ENCODE results near the gene PLA2G10. TPM values are rescaled to one million over a fixed set of nuclear protein-coding genes. Genes with fewer than 3 reads are reported as not detected.
A peak's percentile ranks its signal among the peaks of the same experiment; 100 is the strongest.
"Not testable (repeated sequence)": the region's sequence is repeated elsewhere in the genome, so short reads cannot be mapped to it uniquely, and the experiment has no call there.

The PLA2G10 gene
- total RNA-seq, 1 experiment from 2014 or later: 0.42 TPM

DNA sequence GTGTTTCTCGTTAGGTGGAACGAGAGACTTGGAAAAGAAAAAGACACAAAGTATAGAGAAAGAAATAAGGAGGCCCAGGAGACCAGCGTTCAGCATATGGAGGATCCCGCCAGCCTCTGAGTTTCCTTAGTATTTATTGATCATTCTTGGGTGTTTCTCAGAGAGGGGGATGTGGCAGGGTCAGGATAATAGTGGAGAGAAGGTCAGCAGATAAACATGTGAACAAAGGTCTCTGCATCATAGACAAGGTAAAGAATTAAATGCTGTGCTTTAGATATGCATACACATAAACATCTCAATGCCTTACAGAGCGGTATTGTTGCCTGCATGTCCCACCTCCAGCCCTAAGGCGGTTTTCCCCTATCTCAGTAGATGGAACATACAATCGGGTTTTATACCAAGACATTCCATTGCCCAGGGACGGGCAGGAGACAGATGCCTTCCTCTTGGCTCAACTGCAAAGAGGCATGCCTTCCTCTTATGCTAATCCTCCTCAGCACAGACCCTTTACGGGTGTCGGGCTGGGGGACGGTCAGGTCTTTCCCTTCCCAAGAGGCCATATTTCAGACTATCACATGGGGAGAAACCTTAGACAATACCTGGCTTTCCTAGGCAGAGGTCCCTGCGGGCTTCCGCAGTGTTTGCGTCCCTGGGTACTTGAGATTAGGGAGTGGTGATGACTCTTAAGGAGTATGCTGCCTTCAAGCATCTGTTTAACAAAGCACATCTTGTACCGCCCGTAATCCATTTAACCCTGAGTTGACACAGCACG, 57.7 kb downstream of the PLA2G10 start:
- ATAC-seq; CTCF ChIA-PET; H3K9me3 Mint-ChIP-seq; H3K27me3 Mint-ChIP-seq (ENCODE audit: low read depth); POLR2A ChIA-PET: not testable (repeated sequence)
- Mint-ChIP-seq H3K36me3 (peaks cover 18% of the 10 kb centered on the region), H3K27ac (peak overlapping the region; percentile 99), H3K4me1 (peaks cover 52% of the 10 kb centered on the region), H3K4me3 (peak overlapping the region; percentile 100)
- peak; percentile 29 for DNase-seq (ENCODE audit: low spot score)

DNA sequence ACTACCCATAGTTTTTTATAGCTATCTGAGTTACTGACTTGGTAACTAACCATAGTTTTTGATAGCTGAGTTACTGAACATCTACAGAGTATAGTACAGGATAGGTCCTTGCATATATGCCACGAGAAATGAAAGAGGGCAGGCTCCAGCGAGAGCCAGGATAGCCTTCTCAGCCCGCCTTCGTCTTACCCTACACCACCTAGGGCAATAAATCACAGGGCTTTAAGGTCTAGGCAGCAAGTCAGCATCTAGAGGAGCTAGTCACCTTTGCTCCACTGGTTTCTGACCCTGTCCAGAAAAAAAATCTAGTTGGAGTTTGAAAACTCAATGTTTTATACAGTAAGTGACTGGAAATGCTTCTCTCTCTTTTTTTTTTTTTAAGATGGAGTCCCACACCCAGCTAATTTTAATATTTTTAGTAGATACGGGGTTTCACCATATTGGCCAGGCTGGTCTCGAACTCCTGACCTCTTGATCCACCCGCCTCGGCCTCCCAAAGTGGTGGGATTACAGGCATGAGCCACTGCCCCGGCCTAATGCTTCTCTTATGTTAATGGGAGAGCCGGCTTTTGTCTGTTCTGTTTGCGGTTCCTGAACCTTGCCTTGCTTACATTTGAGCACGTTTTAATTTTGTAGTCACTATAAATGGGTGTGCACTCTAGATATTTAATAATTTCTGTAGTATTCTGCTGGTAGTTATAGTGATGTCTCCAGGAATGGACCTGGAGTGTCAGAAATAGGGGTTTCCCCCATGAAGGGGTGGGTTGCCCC, 58.5 kb downstream of the PLA2G10 start:
- no peaks in the 10 kb centered on the region for H3K27me3 Mint-ChIP-seq (ENCODE audit: low read depth)
- TF ChIP-seq IRF2 (CRISPR knock-in tag; IDR thresholded peaks at IDR 0.05; ENCODE audit: borderline replicate concordance, low read depth): no peak
- TF ChIP-seq ZNF671 (CRISPR knock-in tag; IDR thresholded peaks at IDR 0.05): no peak
- no peak for TF ChIP-seq FOXK1 (CRISPR knock-in tag; IDR thresholded peaks at IDR 0.05)
- TF ChIP-seq HMGXB4 (CRISPR knock-in tag; IDR thresholded peaks at IDR 0.05): no peak
- no peak for TF ChIP-seq ATF1 (CRISPR knock-in tag; IDR thresholded peaks at IDR 0.05)
- TF ChIP-seq, protein P1, sequence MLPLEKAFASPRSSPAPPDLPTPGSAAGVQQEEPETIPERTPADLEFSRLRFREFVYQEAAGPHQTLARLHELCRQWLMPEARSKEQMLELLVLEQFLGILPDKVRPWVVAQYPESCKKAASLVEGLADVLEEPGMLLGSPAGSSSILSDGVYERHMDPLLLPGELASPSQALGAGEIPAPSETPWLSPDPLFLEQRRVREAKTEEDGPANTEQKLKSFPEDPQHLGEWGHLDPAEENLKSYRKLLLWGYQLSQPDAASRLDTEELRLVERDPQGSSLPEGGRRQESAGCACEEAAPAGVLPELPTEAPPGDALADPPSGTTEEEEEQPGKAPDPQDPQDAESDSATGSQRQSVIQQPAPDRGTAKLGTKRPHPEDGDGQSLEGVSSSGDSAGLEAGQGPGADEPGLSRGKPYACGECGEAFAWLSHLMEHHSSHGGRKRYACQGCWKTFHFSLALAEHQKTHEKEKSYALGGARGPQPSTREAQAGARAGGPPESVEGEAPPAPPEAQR (CRISPR knock-in tag; IDR thresholded peaks at IDR 0.05): no peak
- no peak for TF ChIP-seq E2F1 (CRISPR knock-in tag; IDR thresholded peaks at IDR 0.05)
- TF ChIP-seq FOXP1 (CRISPR knock-in tag; IDR thresholded peaks at IDR 0.05; ENCODE audit: borderline replicate concordance): no peak
- TF ChIP-seq, protein P2, sequence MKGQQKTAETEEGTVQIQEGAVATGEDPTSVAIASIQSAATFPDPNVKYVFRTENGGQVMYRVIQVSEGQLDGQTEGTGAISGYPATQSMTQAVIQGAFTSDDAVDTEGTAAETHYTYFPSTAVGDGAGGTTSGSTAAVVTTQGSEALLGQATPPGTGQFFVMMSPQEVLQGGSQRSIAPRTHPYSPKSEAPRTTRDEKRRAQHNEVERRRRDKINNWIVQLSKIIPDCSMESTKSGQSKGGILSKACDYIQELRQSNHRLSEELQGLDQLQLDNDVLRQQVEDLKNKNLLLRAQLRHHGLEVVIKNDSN (CRISPR knock-in tag; IDR thresholded peaks at IDR 0.05): no peak
- no peak for TF ChIP-seq ZBTB21 (CRISPR knock-in tag; IDR thresholded peaks at IDR 0.05; ENCODE audit: borderline replicate concordance)
- peak overlapping the region; percentile 99 for H3K27ac Mint-ChIP-seq
- CTCF ChIA-PET: no interaction called here
- peak overlapping the region; percentile 100 for H3K4me3 Mint-ChIP-seq
- DNase-seq (ENCODE audit: low spot score) (no peak), ATAC-seq (no peak)
- H3K36me3 Mint-ChIP-seq: peaks cover 18% of the 10 kb centered on the region
- POLR2A ChIA-PET: no interaction called here
- peaks cover 46% of the 10 kb centered on the region for H3K4me1 Mint-ChIP-seq
- no peaks in the 10 kb centered on the region for H3K9me3 Mint-ChIP-seq

DNA sequence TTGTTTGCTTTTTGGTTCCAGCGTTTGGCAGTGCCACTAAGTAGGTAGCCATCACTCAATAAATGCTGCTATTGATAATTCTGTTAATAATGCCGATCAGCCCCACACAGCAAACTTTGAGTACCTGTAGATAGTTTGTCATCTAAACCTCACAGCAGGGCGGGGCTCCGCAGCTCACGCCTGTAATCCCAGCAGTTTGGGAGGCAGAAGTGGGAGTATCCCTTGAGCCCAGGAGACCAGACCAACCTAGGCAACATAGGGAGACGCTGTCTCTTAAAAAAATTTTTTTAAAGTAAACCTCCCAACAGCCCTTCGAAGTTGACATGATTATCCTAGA, 59.8 kb downstream of the PLA2G10 start:
- H3K9me3 Mint-ChIP-seq: no peaks in the 10 kb centered on the region
- ChIA-PET CTCF (interaction anchor here (1.0 kb wide), 1 partner anchor 714 kb away, joined by 3 read pairs; the partner anchor contains the start of gene ERCC4), POLR2A (interaction anchor here (0.5 to 0.7 kb wide), 2 partner anchors 10 to 14 kb away, joined by 3 to 4 read pairs; no protein-coding TSS in a partner anchor)
- ATAC-seq (no peak), DNase-seq (ENCODE audit: low spot score) (no peak)
- H3K27ac Mint-ChIP-seq: peak overlapping the region; percentile 99
- H3K4me3 Mint-ChIP-seq: peak overlapping the region; percentile 100
- TF ChIP-seq MXD4 (CRISPR knock-in tag; IDR thresholded peaks at IDR 0.05; ENCODE audit: borderline replicate concordance) (no peak), STAT6 (CRISPR knock-in tag; conservative IDR thresholded peaks at IDR 0.05; ENCODE audit: low read depth) (no peak), FOXJ3 (CRISPR knock-in tag; IDR thresholded peaks at IDR 0.05; ENCODE audit: borderline replicate concordance) (no peak), IRF1 (CRISPR knock-in tag; IDR thresholded peaks at IDR 0.05) (no peak), HMGA2 (CRISPR knock-in tag; IDR thresholded peaks at IDR 0.05) (no peak)
- H3K36me3 Mint-ChIP-seq: peaks cover 13% of the 10 kb centered on the region
- no peaks in the 10 kb centered on the region for H3K27me3 Mint-ChIP-seq (ENCODE audit: low read depth)
- peaks cover 40% of the 10 kb centered on the region for H3K4me1 Mint-ChIP-seq
